Adipose tissue (tissue), 3 donors: Measurements from ENCODE around the gene LRRC4C. TPM values are rescaled to one million over a fixed set of nuclear protein-coding genes. Genes with fewer than 3 reads are reported as not detected.

Experiments used
- H3K27ac ChIP-seq: one replicate; pipeline ENCODE4 v1.5.1; 2013; ENCODE audit warnings: low read depth, low read length
- WGBS, 3 donors: extraction: QIAGEN DNeasy Blood & Tissue Kit; methylation state at CpG; one replicate each; pipeline ENCODE4 v1.1.7; 2013; 5-methylcytosine and 5-hydroxymethylcytosine counted together
- polyA plus RNA-seq, 3 donors: library from polyadenylated mRNA; stranded (reverse); fragments of 200-250 nt; gene quantifications; one replicate each; pipeline ENCODE4 v1.2.3, GENCODE V29; 2013
- donor health status: healthy with polysubstance abuse.
- donor health status: Bipolar disorder and iron deficiency.
- donor health status: healthy.

Gene LRRC4C
- polyA plus RNA-seq, 3 donors = 0.06 to 1.1 (median 0.74) TPM

DNA sequence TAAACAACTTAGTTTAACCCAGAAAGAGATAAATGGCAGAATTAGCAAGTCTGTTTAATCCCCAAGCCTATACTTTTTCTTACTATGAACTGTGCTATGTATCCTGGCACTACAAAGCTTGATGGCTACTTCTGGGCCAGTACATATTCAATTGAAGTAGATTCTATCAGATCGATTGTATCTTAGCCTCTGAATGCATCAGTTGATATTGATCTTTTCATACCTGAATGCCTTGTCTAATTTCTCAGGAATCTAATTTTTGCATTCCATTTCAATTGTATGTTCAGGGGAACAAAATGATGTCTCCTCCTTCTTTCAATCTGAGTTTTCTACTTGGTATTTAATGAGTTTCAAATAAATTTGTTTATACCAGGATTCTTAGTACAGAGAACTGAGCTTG lies 1137.9 kb downstream of the LRRC4C start:
- 46 to 78% (median 78%) methylated on average over 1 of the region's 1 CpG for WGBS, 3 donors
- H3K27ac ChIP-seq = no peak overlapping the region

GRCh38 chr11:40316171-40316570 lies 1143.3 kb downstream of the LRRC4C start:
- no peak overlapping the region for H3K27ac ChIP-seq

DNA sequence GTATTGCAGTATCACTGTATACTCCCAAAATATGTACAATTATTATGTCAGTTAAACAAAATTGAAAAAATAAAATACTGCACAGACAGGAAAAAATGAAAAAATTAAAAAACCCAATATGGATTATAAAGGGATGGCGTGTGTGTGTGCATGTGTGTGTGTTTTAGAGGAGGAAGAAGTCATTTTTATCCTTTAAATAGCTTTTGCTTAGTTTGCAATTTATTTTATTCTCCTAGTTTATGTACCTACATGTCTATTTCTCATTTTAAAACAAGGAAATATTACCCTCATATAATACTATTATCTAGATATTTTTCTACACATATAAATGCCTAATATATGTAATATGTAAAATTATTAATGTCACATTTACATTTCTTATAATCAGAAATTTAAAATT lies 1144.3 kb downstream of the LRRC4C start:
- no peak overlapping the region for H3K27ac ChIP-seq
- 69 to 74% (median 73%) methylated on average over 1 of the region's 1 CpG for WGBS, 3 donors

DNA sequence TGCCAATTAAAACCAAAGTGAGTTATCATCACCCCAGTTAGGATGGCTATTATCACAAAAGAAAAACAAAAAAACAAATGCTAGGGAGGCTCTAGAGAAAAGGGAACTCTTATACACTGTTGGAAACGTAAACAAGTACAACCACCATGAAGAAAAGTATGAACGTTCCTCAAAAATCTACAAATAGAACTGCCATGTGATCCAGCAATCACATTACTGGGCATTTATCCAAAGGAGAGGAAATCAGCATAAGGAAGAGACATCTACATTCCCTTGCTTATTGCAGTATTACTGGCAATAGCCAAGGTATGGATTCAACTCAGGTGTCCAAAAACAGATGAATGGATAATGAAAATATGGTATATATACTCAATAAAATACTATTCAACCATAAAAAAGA lies 1145.1 kb downstream of the LRRC4C start:
- WGBS, 3 donors = 26 to 32% (median 30%) methylated on average over 2 of the region's 2 CpGs
- no peak overlapping the region for H3K27ac ChIP-seq

GRCh38 chr11:40306938-40307548 lies 1152.4 kb downstream of the LRRC4C start:
- 4 to 6% (median 5%) methylated on average over 1 of the region's 1 CpG for WGBS, 3 donors
- H3K27ac ChIP-seq = no peak overlapping the region

- 66 to 77% (median 70%) methylated on average over 4 of the region's 4 CpGs for WGBS, 3 donors
These were observed 1156.8 kb downstream of the LRRC4C start for GRCh38 chr11:40302669-40303068.

DNA sequence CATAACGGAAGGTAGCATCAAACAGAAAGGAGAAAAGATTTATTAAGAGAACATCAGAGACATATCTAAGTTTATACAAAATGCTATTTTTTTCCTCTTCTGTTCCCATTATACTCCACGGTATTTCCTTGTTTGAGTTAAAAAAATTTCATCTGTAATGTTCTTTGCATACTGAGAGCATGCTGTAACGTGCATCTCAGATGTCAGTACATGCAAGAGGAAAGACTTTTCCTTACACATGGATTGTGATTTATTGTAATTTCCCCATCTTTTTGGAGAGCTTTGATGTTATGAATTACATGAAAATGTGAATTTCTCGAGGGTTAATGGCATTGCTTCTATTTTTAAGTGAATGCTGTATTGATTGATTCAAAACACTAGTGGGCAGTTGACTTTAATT lies 1164.0 kb downstream of the LRRC4C start:
- 45 to 58% (median 54%) methylated on average over 4 of the region's 4 CpGs for whole genome bisulfite sequencing, 3 donors

More at GRCh38 chr11:40302669-40303068, 1156.8 kb downstream of the LRRC4C start:
- no peak overlapping the region for H3K27ac ChIP-seq

DNA sequence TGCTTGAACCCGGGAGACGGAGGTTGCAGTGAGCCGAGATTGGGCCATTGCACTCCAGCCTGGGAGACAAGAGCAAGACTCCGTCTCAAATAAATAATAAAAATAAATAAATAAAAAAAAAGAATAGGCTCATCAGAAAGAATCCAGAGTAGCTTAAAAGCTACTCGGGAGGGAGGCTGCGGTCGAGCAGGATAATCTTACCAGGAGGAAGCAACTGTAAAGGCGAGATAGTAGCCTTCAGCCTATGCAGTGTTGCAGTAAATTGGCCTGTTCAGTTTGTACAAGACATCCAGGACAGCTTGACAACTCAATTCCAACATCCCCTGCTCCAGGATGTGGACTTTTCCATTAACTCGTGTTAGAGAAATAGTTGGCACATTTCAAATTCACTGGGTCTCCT lies 1164.7 kb downstream of the LRRC4C start:
- 68 to 71% (median 69%) methylated on average over 9 of the region's 9 CpGs for WGBS, 3 donors
- H3K27ac ChIP-seq = no peak overlapping the region

More for the DNA sequence above, 1164.0 kb downstream of the LRRC4C start:
- no peak overlapping the region for H3K27ac ChIP-seq

GRCh38 chr11:40294349-40294735 lies 1165.1 kb downstream of the LRRC4C start:
- WGBS, 3 donors = 70 to 75% (median 74%) methylated on average over 13 of the region's 13 CpGs
- H3K27ac ChIP-seq = no peak overlapping the region

DNA sequence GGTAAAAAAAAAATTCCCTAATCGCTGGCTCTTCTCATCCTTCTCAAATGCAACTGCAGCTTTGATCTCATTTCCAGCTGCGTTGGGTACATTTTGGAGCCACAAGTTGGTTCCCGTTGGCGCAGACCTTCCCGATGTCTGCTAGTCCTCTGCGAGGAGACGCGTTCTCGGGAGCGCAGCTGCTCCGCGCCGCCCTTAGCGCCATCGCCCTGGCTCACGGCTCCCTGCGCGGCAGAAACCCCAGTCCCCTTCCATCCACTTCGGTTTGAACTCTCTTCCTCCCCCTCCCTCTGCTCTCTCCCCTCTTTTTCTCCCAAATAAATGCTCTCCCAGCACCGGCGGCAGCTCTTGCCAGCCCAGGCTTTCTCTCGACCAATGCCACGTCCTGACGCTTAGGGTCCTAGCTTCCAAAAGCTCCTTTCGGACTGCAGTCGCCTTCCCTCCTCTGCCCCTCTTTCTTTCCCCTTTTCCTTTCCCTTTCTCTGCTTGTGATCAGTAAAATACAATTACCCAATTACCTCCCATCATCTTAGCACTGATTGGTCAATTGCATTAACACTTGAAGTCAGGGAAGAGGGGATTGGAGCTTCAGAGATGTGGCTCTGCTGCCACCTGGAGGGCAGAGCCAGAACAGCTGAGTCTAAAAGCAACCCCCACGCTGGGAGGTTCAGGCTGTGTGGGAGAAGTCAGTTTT lies 1165.7 kb downstream of the LRRC4C start:
- 1 to 3% (median 2%) methylated on average over 26 to 27 of the region's 27 CpGs for WGBS, 3 donors
- H3K27ac ChIP-seq = no peak overlapping the region

DNA sequence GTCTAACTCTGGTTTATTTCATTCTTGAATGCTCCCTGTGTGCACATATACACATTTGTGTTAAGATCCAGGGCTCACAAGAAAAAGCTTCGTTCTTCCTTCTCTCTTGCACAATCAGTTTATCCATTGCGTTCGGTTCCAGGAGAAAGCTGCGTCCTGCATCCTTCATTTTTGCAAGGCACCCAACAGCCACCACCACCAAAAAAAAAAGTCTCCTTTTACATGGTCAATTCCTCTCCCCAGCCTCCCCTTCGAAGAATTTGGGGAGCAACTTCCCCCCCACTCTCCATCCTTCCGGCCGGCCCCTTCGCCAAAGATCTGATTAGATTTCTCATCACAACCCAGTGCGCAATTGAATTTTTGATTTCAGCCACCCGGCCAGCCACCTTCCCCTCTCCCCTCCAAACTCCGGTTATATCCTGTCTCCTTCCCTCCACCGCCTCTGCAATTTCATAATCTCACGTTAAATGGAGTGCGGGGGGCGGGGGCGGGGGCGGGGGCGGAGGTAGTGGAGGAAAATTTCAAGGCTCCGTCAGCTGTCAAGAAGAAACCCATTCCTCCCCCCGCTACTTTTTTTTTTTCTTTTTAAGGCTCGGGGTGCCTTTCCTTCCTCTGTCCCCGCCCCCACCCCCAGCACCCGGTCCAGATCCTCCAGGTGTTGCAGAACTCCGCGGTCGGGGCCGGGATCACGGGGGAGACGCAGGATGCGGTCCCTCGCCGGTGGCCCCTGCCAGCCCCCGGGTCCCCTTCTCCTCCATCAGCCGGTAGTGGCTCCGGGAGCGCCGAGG lies 1166.5 kb downstream of the LRRC4C start:
- no peak overlapping the region for H3K27ac ChIP-seq
- 1% methylated on average over 36 to 37 of the region's 37 CpGs for WGBS, 3 donors

DNA sequence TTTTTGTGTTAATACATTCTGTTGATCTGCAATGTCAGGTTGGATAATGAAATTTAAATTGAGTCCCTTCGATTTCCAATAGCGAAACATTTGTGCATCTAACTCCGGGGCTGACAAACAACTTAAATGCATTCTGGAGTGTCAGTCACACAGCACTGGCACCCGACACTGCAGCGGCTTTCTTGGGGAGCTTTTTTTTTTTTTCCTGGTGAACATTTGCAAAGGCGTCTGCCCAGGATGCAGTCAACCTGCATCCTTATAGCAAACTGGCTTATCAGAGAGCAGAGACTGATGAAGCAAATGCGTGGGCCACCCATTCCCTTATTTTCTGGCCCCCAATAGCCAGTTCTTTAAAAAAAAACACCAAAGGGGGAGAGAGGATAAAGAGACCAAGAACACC lies 1167.7 kb downstream of the LRRC4C start:
- no peak overlapping the region for H3K27ac ChIP-seq
- WGBS, 3 donors = 49 to 55% (median 50%) methylated on average over 7 of the region's 7 CpGs

DNA sequence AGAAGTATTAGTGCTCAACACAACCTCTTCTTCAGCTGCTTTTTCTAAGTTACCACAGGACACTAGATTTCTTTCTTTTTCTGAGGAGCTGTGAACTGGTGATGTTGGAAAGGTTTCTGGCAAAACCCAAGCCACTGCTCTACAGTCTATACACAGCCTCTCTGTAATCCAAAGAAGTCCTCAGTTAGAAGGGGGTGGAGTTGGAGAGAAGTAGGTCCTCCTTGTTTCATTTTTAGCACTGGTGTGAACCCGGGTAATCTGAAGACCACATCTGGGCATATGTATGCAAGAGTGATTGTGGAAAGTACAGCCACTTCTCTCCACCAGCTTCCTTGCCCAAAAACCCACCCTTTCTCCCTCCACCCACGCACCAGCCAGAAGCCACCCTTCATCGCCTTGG lies 1168.1 kb downstream of the LRRC4C start:
- H3K27ac ChIP-seq = no peak overlapping the region
- WGBS, 3 donors = 43 to 58% (median 44%) methylated on average over 3 of the region's 3 CpGs

DNA sequence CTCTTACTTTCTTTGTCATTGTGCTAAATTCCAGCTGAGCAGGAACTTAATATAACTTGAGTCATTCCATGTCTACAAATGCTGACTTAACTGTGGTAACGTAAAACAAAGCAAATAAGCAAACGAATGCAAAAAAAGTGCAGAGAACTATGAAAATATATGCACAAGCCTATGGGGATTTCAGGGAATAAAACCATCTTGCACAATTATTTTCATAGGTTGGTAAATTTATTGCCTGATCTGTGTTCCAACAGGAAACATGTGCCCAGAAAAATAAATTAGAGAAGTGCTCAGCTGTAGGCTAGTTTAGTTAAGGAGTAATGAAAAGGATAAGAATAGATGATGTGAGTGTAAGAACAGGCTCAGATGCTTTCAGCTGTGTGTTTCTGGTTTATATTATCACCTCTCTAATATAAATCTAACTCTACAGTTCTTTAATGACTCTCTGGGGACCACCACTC lies 1169.3 kb downstream of the LRRC4C start:
- WGBS, 3 donors = 24 to 48% (median 31%) methylated on average over 2 of the region's 2 CpGs
- no peak overlapping the region for H3K27ac ChIP-seq

DNA sequence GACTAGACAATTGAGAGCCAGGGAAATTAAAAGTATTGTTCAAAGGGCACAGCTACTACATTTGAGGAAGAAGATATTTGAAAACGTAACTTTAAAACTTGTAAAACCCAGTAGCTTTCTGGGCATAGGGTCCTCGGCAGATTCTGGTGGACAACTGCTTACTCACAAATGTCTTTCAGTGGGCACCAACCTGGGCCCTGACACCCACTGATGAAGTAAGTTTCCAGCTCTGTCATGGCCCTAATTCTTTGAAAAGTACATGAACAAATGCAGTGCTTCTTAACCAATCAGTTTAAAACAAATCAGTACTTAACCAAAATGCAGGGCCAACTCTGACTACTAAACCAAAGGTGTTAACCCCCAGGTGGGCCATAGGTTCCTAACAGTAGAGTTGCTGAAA lies 1170.1 kb downstream of the LRRC4C start:
- no peak overlapping the region for H3K27ac ChIP-seq
- WGBS, 3 donors = 74 to 79% (median 77%) methylated on average over 2 of the region's 2 CpGs

DNA sequence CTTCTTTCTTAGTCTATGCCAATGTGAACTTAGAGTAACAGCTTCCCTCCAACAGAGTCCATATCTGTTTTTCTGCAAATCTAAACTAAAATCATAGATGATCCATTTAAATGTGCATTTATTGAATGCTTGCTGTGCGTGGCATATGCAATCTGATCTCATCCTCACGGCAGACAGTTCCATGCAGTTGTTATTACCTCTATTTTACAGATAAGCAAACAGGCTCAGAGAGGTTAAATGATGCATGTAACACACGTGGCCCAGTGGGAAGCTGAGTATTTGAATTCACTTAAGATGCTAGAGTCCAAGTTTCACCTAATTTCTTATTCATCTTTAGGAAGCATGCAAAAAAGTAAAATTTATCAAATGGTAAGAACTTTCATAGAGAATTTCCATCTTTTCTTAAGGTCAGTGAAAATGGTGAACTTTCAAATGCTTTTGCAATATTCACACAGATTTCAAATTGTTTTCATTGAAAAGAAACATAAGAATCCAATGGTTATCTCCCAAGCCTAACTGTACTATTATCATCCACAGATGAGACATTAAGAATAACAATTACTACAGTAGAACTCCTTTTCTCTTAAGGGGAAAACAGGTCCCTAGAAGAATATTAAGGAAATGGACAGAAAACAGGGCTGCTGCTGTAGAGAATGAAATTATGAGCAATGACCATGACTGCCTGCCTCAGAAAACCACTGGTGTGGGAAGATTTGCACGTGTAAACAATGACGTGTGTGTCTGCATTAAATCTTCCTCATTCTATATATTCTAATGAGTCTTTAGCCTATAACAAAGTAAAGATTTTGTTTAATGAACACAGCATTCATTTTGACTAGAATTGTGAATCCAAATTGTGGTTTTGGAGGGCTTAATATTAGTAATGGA lies 1171.3 kb downstream of the LRRC4C start:
- no peak overlapping the region for H3K27ac ChIP-seq
- 45 to 71% (median 70%) methylated on average over 5 of the region's 5 CpGs for WGBS, 3 donors

DNA sequence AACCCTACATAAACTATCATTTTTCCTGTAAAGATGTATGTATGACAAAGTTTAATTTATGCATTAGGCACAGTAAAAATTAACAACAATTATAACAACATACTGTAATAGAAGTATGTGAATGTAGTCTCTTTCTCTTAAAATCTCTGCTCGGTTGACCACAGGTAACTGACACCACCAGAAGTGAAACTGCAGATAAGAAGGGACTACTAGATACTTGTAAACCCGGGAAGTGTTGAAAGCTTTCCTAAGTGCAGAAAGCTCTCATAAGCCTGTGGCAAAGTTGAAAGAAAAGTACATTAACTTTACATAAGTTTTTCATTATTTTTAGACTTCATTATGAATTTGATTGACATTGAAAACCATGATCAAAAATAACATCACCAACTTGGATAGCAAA lies 1173.3 kb downstream of the LRRC4C start:
- H3K27ac ChIP-seq = no peak overlapping the region
- WGBS, 3 donors = 53 to 66% (median 63%) methylated on average over 2 of the region's 2 CpGs

DNA sequence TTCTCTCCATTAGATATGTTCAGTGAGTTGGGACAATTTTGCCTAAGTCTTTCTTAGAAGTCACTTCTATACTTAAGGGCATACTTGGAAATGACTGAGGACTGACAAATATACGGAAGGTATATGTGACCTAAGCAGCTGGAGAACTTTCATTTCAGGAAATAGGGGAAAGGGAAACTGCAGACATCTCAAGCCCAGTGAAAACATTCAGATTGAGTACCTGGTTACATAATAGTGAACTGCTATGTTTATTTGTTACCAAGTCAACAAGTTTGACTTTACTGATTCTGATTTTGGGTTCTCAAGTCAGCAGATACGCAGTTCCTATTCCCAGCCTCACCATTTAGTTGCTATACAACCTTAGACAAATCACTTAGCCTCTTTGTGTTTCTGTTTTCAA lies 1173.9 kb downstream of the LRRC4C start:
- no peak overlapping the region for H3K27ac ChIP-seq
- 58 to 63% (median 63%) methylated on average over 2 of the region's 2 CpGs for WGBS, 3 donors
